Measurements from ENCODE around the gene PLA2G2C. TPM values are rescaled to one million over a fixed set of nuclear protein-coding genes. Genes with fewer than 3 reads are reported as not detected.

The PLA2G2C gene
- total RNA-seq, 2 experiments from 2014 or later = not detected

- no peaks in the 10 kb centered on the region for H3K36me3 Mint-ChIP-seq (ENCODE audit: low read depth)
- no peak for TF ChIP-seq CTCF (IDR thresholded peaks at IDR 0.05)
- no peaks in the 10 kb centered on the region for H3K4me1 Mint-ChIP-seq (ENCODE audit: low read depth)
- peaks cover 0 to 9% of the 10 kb centered on the region in 2 experiments for H3K9me3 ChIP-seq (ENCODE audit: control insufficient read depth in 1 of 2, insufficient read depth in 1 of 2, low read length in 2 of 2)
- peaks cover 0 to 6% of the 10 kb centered on the region in 2 experiments for H3K27me3 ChIP-seq (ENCODE audit: control insufficient read depth in 1 of 2, insufficient read depth in 2 of 2, low read length in 2 of 2)
- DNase-seq (peak in 1 of 14 experiments; percentile 13), ATAC-seq (ENCODE audit: poor library complexity) (no peak)
- no peaks in the 10 kb centered on the region for H3K9me3 Mint-ChIP-seq
- H3K27ac Mint-ChIP-seq = no peak overlapping the region
- peaks cover 28% of the 10 kb centered on the region for H3K27me3 Mint-ChIP-seq
- no peaks in the 10 kb centered on the region for H3K4me1 ChIP-seq (ENCODE audit: insufficient read depth, low read length)
- CTCF ChIA-PET = no interaction called here
- no peak overlapping the region for H3K27ac ChIP-seq (ENCODE audit: low read depth in 1 of 2, low read length in 2 of 2)
- H3K4me3 ChIP-seq (ENCODE audit: low read length) = no peak overlapping the region
- H3K36me3 ChIP-seq (ENCODE audit: insufficient read depth, low read length) = no peaks in the 10 kb centered on the region
- POLR2A ChIA-PET = no interaction called here
- no peak overlapping the region for H3K4me3 Mint-ChIP-seq
- intact Hi-C loops (cut with DNase I, micrococcal nuclease) = no loop called here
Observed at GRCh38 chr1:20126041-20126805, 60.1 kb downstream of the PLA2G2C start.

- H3K27me3 ChIP-seq (ENCODE audit: control insufficient read depth in 1 of 2, insufficient read depth in 2 of 2, low read length in 2 of 2) = peaks cover 0 to 6% of the 10 kb centered on the region in 2 experiments
- H3K9me3 ChIP-seq (ENCODE audit: control insufficient read depth in 1 of 2, insufficient read depth in 1 of 2, low read length in 2 of 2) = peaks cover 0 to 3% of the 10 kb centered on the region in 2 experiments
- no peaks in the 10 kb centered on the region for H3K9me3 Mint-ChIP-seq
- H3K36me3 ChIP-seq (ENCODE audit: insufficient read depth, low read length) = no peaks in the 10 kb centered on the region
- DNase-seq = peak in 1 of 14 experiments; percentile 20
- no peaks in the 10 kb centered on the region for H3K4me1 Mint-ChIP-seq (ENCODE audit: low read depth)
- ATAC-seq (ENCODE audit: poor library complexity) = no peak
- ChIA-PET CTCF (interaction anchor here (1.2 kb wide), 1 partner anchor 27 kb away, joined by 4 read pairs; no protein-coding TSS in a partner anchor), POLR2A (no interaction called here)
- intact Hi-C loops (cut with DNase I, micrococcal nuclease) = no loop called here
- H3K36me3 Mint-ChIP-seq (ENCODE audit: low read depth) = no peaks in the 10 kb centered on the region
- no peaks in the 10 kb centered on the region for H3K4me1 ChIP-seq (ENCODE audit: insufficient read depth, low read length)
- no peak overlapping the region for H3K27ac Mint-ChIP-seq
- no peak for TF ChIP-seq CTCF (IDR thresholded peaks at IDR 0.05)
- no peak overlapping the region for H3K4me3 ChIP-seq (ENCODE audit: low read length)
- H3K4me3 Mint-ChIP-seq = no peak overlapping the region
- H3K27ac ChIP-seq (ENCODE audit: low read depth in 1 of 2, low read length in 2 of 2) = no peak overlapping the region
- H3K27me3 Mint-ChIP-seq = peaks cover 27% of the 10 kb centered on the region
Observed at GRCh38 chr1:20125100-20125499, 61.2 kb downstream of the PLA2G2C start.

GRCh38 chr1:20124456-20125057 lies 61.8 kb downstream of the PLA2G2C start:
- POLR2A ChIA-PET = no interaction called here
- H3K4me3 ChIP-seq (ENCODE audit: low read length) = no peak overlapping the region
- Mint-ChIP-seq H3K9me3 (no peaks in the 10 kb centered on the region), H3K27ac (no peak overlapping the region), H3K36me3 (ENCODE audit: low read depth) (no peaks in the 10 kb centered on the region), H3K4me3 (no peak overlapping the region), H3K4me1 (ENCODE audit: low read depth) (no peaks in the 10 kb centered on the region), H3K27me3 (peaks cover 27% of the 10 kb centered on the region)
- no peaks in the 10 kb centered on the region for H3K36me3 ChIP-seq (ENCODE audit: insufficient read depth, low read length)
- no peak for DNase-seq
- no peak for ATAC-seq (ENCODE audit: poor library complexity)
- CTCF ChIA-PET = interaction anchor here (1.2 kb wide), 1 partner anchor 28 kb away, joined by 4 read pairs; no protein-coding TSS in a partner anchor
- H3K27me3 ChIP-seq (ENCODE audit: control insufficient read depth in 1 of 2, insufficient read depth in 2 of 2, low read length in 2 of 2) = peaks cover 0 to 6% of the 10 kb centered on the region in 2 experiments
- intact Hi-C loops (cut with DNase I, micrococcal nuclease) = no loop called here
- H3K4me1 ChIP-seq (ENCODE audit: insufficient read depth, low read length) = no peaks in the 10 kb centered on the region
- H3K9me3 ChIP-seq (ENCODE audit: control insufficient read depth in 1 of 2, insufficient read depth in 1 of 2, low read length in 2 of 2) = peaks cover 0 to 3% of the 10 kb centered on the region in 2 experiments
- no peak for TF ChIP-seq CTCF (IDR thresholded peaks at IDR 0.05)
- no peak overlapping the region for H3K27ac ChIP-seq (ENCODE audit: low read depth in 1 of 2, low read length in 2 of 2)
